ENCODE data around the gene CD59. TPM values are rescaled to one million over a fixed set of nuclear protein-coding genes. Genes with fewer than 3 reads are reported as not detected.
"Not testable (repeated sequence)": the region's sequence is repeated elsewhere in the genome, so short reads cannot be mapped to it uniquely, and the experiment has no call there.

The CD59 gene
- total RNA-seq, 1 donor from 2014 or later: 468 TPM

DNA sequence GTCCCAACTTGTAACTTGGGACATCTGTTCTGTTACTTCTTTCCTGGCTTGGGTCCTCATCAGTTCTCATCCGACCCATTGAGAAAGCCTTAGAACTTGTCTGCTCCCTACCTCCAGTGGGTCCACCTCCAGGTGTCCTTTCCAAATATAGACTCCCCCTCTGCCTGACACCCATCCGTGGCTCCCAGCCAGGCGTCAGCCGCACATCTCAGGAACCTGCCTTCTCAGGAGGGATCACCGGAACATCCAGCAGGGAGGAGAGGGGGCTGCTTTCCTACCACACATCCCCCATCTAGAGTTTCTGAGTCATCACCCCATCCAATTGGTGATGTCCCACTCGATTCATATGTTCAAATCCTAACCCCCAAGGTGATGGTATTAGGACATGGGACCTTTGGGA is 72.1 kb downstream of the CD59 start:
- Histone ChIP-seq H3K4me3 (ENCODE audit: low read depth, low read length) (no peak overlapping the region), H3K27me3 (ENCODE audit: control insufficient read depth, insufficient read depth, low read length) (no peaks in the 10 kb centered on the region), H3K36me3 (ENCODE audit: control insufficient read depth, insufficient read depth, low read length) (no peaks in the 10 kb centered on the region)
- no peak for DNase-seq (ENCODE audit: low read depth)
- TF ChIP-seq, protein P1, sequence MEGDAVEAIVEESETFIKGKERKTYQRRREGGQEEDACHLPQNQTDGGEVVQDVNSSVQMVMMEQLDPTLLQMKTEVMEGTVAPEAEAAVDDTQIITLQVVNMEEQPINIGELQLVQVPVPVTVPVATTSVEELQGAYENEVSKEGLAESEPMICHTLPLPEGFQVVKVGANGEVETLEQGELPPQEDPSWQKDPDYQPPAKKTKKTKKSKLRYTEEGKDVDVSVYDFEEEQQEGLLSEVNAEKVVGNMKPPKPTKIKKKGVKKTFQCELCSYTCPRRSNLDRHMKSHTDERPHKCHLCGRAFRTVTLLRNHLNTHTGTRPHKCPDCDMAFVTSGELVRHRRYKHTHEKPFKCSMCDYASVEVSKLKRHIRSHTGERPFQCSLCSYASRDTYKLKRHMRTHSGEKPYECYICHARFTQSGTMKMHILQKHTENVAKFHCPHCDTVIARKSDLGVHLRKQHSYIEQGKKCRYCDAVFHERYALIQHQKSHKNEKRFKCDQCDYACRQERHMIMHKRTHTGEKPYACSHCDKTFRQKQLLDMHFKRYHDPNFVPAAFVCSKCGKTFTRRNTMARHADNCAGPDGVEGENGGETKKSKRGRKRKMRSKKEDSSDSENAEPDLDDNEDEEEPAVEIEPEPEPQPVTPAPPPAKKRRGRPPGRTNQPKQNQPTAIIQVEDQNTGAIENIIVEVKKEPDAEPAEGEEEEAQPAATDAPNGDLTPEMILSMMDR (IDR thresholded peaks at IDR 0.05; ENCODE audit: insufficient read depth, low read length, poor library complexity, severe bottlenecking): no peak

DNA sequence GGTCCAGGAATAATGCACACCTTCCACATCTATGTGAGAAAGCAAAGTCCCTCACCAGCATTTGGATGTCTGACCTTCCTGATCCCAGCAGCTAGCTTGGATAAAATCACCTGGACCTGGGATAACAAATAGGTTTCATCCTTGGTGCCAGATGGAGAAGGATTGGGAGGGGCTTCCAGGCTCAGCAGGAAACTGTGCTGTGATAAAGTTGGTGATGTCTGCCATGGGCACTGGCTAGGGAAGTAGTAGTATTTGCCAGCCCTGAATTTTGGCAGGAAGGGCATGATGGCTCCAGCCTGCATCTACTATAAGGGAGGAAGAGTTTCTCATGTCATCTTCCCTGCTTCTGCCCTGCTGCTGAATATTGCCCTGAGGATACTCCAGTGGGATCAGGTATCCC is 73.1 kb downstream of the CD59 start:
- no peaks in the 10 kb centered on the region for H3K36me3 ChIP-seq (ENCODE audit: control insufficient read depth, insufficient read depth, low read length)
- H3K4me3 ChIP-seq (ENCODE audit: low read depth, low read length): no peak overlapping the region
- no peak for DNase-seq (ENCODE audit: low read depth)
- H3K27me3 ChIP-seq (ENCODE audit: control insufficient read depth, insufficient read depth, low read length): no peaks in the 10 kb centered on the region
- TF ChIP-seq, protein P1 (IDR thresholded peaks at IDR 0.05; ENCODE audit: insufficient read depth, low read length, poor library complexity, severe bottlenecking): no peak

DNA sequence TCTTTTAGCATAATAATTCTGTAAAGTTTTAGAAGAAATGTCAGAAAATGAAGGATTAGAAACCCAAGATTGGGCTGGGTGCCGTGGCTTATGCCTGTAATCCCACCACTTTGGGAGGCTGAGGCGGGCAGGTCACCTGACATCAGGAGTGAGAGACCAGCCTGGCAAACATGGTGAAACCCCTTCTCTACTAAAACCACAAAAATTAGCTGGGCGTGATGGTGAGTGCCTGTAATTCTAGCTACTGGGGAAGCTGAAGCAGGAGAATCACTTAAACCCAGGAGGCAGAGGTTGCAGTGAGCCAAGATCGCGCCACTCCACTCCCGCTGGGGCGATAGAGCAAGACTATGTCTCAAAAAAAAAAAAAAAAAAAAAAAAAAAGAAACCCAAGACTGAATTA is 74.7 kb downstream of the CD59 start:
- H3K4me3 ChIP-seq (ENCODE audit: low read depth, low read length); H3K27me3 ChIP-seq (ENCODE audit: control insufficient read depth, insufficient read depth, low read length); H3K36me3 ChIP-seq (ENCODE audit: control insufficient read depth, insufficient read depth, low read length); DNase-seq (ENCODE audit: low read depth): not testable (repeated sequence)

DNA sequence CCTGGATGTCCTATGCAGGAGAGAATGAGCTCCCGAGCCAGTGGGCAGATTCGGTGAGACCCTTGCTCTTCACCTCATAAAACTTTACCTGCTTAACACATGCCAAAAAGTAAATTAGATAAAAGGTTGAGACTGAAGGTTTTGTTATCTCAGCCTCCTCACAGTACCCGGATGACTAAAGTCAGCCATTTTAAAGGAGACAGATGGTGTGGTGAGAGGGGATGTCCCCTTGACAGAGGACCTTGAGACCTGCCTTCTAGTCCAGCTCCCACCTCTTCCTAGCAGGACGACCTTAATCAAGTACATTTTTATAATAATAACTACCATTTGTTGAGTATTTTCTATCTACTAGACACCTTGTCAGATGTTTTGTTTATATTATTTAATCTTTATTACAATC is 75.3 kb downstream of the CD59 start:
- TF ChIP-seq, protein P1 (IDR thresholded peaks at IDR 0.05; ENCODE audit: insufficient read depth, low read length, poor library complexity, severe bottlenecking): no peak
- no peaks in the 10 kb centered on the region for H3K27me3 ChIP-seq (ENCODE audit: control insufficient read depth, insufficient read depth, low read length)
- H3K36me3 ChIP-seq (ENCODE audit: control insufficient read depth, insufficient read depth, low read length): no peaks in the 10 kb centered on the region
- H3K4me3 ChIP-seq (ENCODE audit: low read depth, low read length): no peak overlapping the region
- DNase-seq (ENCODE audit: low read depth): no peak

DNA sequence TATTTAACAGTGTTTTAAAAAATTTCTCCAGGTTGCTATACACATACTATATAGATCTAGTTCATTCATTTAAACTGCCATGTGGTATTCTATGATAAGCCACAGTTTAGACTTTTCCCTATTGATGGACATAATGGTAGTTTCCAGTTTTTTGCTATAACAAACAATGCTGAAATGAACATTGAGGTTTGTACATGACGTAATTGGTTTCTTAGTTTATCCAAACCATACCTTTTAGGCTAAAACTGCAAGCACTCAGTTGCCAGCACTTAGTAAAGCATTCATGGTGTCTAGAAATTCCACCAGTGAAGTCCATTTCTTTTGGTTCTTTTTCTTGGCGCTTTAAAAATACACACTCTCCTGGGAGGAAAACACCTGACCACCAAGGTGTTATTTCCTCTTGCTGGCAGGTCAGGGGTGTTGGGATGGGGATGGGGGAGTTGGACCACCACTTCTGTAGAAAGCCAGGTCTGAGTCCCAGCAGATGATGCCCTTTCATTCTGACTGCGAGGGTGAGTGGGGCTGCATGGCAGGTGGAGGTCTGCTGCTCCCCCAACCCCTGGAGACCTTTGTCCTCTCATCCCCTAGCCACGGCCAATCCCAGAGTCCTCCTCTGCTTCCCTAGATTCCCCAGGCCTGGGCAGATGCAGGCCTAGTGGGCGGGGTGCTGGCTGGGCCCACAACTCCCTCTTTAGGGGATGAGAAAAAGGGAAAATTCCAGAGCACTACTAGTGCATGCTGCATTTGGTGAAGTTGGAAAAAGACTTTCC is 76.7 kb downstream of the CD59 start:
- H3K36me3 ChIP-seq (ENCODE audit: control insufficient read depth, insufficient read depth, low read length): no peaks in the 10 kb centered on the region
- no peak overlapping the region for H3K4me3 ChIP-seq (ENCODE audit: low read depth, low read length)
- TF ChIP-seq, protein P1 (IDR thresholded peaks at IDR 0.05; ENCODE audit: insufficient read depth, low read length, poor library complexity, severe bottlenecking): no peak
- no peaks in the 10 kb centered on the region for H3K27me3 ChIP-seq (ENCODE audit: control insufficient read depth, insufficient read depth, low read length)
- no peak for DNase-seq (ENCODE audit: low read depth)

DNA sequence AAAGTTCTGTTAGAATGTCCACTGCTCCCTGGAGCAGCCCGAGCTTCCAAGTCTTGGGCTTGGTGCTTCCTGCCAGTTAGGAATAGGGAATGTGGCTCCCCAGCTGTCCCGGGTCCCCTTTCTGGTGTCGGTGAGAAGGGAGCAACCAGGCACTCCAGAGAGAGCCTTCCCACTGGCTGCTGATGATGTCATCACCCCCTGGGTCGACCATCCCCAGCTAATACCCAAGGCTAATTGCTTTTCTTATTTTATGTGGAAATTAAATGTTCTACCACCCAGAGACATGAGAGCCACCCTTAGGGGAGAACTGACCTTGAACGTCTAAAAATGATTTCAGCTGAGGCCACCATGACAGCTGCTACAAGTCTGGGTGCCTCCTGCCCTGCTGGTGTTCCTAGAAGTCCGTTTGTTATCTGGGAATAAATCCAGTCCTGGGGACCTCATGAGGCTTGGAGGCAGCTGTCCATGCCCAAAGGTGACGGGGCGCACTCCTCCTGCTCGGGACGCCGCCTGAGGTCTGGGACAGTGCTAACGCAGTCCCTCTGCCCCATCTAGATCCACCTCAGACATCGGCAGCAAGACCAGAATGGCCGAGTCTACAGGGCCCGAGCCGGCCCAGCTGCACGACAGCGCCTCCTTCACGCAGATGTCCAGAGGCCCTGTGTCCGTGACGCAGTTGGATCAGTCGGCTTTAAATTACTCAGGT is 77.9 kb downstream of the CD59 start:
- no peaks in the 10 kb centered on the region for H3K27me3 ChIP-seq (ENCODE audit: control insufficient read depth, insufficient read depth, low read length)
- DNase-seq (ENCODE audit: low read depth): no peak
- H3K4me3 ChIP-seq (ENCODE audit: low read depth, low read length): no peak overlapping the region
- no peaks in the 10 kb centered on the region for H3K36me3 ChIP-seq (ENCODE audit: control insufficient read depth, insufficient read depth, low read length)
- TF ChIP-seq, protein P1 (IDR thresholded peaks at IDR 0.05; ENCODE audit: insufficient read depth, low read length, poor library complexity, severe bottlenecking): no peak

All from kidney epithelial cell (primary cell).